GM19023 (cell line): ENCODE results near the gene ERCC1.
A peak's percentile ranks its signal among the peaks of the same experiment; 100 is the strongest.
"Not testable (repeated sequence)": the region's sequence is repeated elsewhere in the genome, so short reads cannot be mapped to it uniquely, and the experiment has no call there.

Experiments
- ATAC-seq: cut with Tn5 transposase; IDR thresholded peaks from one replicate; pipeline ENCODE4 v1.9.1; 2021; ENCODE audit warnings: mild to moderate bottlenecking, moderate library complexity; ENCODE audit not compliant: unreplicated experiment

ERCC1 gene

GRCh38 chr19:45455707-45456499, 32.2 kb upstream of the ERCC1 start:
- ATAC-seq: no peak

DNA sequence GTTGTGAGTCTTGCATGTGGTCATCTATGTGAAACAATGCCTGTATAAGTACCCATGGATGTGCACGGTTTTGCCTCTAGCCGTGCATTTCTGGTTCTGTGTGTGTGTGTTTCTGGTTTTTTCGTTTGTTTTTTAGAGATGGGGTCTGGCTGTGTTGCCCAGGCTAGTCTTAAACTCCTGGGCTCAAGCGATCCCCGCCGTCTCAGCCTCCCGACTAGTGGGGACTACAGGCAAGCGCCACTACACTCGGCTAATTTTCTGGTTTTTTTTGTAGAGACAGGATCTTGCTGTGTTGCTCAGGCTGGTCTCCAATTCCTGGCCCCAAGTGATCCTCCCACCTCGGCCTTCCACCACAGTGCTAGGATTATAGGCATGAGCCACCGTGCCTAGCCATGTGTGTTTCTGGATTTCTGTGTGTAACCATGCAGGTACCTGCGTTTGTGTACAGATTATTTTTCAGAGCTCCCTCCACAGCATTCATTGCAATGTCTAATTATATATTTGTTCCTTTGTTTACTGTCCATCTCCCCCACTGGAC, 28.2 kb upstream of the ERCC1 start:
- ATAC-seq: no peak

GRCh38 chr19:45451131-45451849, 27.6 kb upstream of the ERCC1 start:
- ATAC-seq: peak; percentile 3

DNA sequence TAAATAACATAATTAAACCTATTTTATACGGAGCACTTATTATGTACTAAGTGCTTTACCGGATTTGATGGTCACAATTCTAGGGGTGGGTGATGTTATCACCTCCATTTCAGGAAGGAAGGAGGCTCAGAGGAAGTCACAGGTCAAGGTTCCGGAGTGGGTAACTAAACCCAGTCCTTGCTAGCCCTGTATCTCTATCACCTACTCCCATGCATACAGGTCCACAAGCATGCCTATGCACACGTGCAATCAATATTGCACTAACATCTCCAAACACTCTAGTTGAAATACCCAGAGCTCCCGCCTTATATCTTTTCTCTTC, 26.3 kb upstream of the ERCC1 start:
- ATAC-seq: no peak

DNA sequence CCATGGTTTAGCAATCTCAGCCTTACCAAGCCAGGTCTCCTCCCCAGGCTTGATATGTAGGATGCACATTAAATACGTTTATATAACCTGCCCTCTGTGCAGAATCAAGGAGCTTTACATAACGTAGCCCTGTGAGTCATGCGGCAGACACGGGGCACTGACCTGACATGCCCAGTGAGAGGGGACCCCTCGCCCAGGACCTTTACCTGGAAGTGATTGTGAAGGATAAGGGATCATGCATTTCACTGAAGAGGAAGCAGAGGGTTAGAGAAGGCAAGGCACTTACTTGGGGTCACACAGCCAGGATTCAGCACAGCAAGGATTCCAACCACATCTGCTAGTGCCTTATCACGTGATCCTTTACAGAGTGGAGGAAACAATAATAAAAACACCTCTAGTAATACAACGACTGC, 25.2 kb upstream of the ERCC1 start:
- no peak for ATAC-seq

DNA sequence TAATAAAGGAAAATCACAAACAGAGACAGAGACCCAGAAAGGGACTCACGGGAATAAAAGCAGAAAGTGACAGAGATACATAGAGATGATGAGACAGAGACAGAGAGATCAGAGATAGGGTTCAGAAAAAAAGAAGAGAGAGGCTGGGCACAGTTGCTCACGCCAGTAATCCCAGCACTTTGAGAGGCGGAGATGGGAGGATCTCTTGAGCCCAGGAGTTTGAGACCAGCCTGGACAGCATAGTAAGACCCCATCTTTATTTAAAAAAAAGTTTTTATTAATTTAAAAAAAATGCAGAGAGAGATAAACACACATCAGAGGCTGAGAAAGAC, 24.7 kb upstream of the ERCC1 start:
- no peak for ATAC-seq

DNA sequence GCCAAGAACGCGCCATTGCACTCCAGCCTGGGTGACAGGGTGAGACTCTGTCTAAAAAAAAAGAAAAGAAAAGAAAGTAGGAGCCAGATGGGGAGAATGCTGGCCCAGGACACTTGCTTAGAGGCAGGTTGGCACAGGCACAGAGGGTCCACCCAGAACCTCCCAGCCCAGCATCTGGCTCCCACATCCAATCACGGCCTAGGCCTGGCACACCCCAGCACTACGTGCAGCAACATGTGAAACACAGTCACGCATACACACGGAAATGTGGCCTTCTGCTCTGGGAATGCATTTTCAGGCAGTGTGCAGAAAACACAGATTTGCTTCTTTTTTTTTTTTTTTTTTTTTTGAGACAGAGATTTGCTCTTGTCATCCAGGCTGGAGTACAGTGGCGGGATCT, 23.2 kb upstream of the ERCC1 start:
- ATAC-seq: no peak

DNA sequence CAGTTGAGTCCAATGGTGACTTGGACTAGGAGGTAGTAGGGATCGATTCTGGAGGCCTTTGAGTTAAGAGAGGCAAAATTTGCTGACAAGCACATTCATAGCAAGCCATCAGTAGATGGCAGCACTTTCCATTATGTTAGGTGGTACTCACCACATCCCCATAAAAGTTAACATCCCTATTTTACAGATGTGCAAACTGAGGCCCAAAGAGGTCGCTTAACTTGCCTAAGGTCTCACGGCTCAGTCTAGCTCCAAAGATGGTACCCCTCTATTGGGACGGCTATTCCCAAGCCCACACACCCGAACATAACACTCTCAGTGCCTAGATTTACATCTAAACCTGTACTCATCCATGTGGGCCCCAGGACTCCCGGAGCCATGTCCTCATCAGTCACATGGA, 22.6 kb upstream of the ERCC1 start:
- ATAC-seq: no peak

DNA sequence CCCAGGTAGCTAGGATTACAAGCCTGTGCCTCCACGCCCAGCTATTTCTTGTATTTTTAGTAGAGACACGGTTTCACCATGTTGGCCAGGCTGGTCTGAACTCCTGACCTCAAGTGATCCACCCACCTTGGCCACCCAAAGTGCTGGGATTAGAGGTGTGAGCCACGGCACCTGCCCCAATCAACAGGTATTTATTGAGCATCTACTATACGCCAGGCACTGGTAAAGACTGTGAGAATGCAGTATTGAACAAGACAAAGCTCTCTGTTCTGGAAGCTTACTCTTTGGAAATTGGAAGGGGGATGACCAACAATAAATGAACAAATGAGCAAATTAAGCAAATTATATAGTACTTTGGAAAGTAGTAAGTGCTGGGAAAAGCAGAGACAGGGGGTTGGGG, 21.4 kb upstream of the ERCC1 start:
- no peak for ATAC-seq

GRCh38 chr19:45444318-45445041, 20.8 kb upstream of the ERCC1 start:
- ATAC-seq: peak; percentile 49

DNA sequence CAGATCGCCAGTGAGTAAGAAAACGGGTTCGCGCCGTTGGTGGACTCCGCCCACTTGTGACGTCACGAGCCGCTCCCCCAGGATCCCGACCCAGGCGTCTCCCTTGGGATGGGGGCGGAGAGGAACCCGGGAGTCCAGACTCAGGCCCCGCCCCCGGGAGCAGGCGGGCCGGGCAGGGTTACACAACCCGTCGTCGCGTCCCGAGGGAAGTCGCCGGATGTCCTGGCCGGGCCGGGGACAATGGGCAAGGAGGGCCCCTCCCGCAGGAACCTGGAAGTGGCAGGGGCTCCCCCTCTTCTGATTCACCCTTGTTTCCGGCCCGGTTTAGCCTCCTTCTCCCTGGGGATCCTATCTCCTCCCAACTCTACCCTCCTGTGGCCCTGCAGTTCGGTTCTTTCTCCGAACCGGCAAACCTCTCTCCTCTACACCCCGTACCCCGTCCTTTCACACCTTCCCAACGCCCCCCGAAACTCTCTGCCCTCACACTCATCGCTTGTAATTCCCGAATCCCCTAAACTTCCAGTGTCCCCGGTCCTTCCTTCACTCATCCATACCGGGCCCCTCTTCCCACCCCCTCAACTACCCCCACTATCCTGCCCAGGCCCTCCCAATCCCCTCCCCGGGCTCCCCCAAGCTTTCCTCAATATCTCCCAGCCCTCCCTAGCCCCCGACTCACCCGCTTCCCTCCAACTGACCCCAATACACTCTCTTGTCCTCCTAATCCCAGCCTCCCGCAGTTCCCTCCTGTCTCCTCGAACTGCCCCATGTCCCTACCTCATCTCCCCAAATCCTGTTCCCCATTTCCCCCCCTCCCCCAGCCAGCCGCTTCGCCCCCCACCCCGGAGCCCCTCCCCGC, 20.0 kb upstream of the ERCC1 start:
- ATAC-seq: no peak

GRCh38 chr19:45442778-45443461, 19.2 kb upstream of the ERCC1 start:
- no peak for ATAC-seq

GRCh38 chr19:45442408-45442777, 18.7 kb upstream of the ERCC1 start:
- ATAC-seq: no peak

- no peak for ATAC-seq
Measured at GRCh38 chr19:45440873-45441654, 17.3 kb upstream of the ERCC1 start.

- no peak for ATAC-seq
Measured at GRCh38 chr19:45440259-45440638, 16.5 kb upstream of the ERCC1 start.

DNA sequence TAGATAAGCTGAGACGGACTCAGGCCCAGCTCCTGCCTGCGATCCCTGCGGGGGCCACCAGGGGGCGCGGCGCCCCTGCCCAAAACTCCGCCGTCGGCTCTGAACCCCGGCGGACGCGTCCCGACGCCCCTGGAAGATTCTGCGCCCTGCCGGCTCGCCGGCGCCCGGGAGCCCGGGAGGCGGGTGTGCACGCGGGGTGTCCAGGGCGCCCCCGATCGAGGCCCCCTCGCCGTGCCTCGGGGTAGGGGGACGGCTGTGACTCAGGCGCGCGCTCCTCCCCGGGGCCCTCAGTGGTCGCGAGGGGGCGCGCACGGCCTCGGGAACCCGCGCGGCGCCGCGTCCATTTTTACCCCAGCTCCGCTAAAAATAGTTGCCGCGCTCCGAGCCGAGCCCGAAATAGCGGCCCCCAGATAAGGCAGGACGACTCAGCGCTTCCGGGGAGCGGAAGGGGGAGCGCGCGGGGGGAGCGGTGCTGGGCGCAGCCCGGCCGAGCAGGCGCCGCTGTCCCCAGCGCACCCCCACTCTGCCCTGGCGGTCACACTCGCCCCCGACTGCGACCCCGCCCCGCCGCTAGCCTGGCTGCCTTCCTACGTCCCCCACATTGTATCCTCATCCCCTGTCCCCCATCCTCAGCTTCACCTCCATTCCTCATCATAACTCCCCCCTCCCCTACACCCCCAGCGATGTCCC, 16.0 kb upstream of the ERCC1 start:
- ATAC-seq: peak; percentile 63

- no peak for ATAC-seq
Measured at GRCh38 chr19:45439190-45439568, 15.5 kb upstream of the ERCC1 start.

GRCh38 chr19:45437328-45437727, 13.6 kb upstream of the ERCC1 start:
- ATAC-seq: no peak

- ATAC-seq: not testable (repeated sequence)
Measured at GRCh38 chr19:45432543-45432942, 8.8 kb upstream of the ERCC1 start.
